SK-N-SH (cell line): Measurements from ENCODE around the gene AFF3. TPM values are rescaled to one million over a fixed set of nuclear protein-coding genes. Genes with fewer than 3 reads are reported as not detected.

ENCODE experiments used
- CTCF ChIA-PET: fragments of 300-600, 350-600 bp; formaldehyde crosslinking; extraction: SDS; loops from one replicate; lab custom pipeline; 2021; lab: Yijun Ruan, JAX
- POLR2A ChIA-PET: fragments of 350-600 bp; sonication (Branson Sonifier 250); formaldehyde crosslinking; extraction: SDS; loops from one replicate; lab custom pipeline; 2020; ENCODE audit warnings: antibody characterized with exemption, inconsistent platforms; lab: Yijun Ruan, JAX
- DNase-seq: peaks from one replicate; pipeline ENCODE4 v3.0.0; 2012
- H2AFZ ChIP-seq: fragments of 200-600 bp; sonication (generic); 2 replicates; pipeline ENCODE4 v1.8.1; 2016; ENCODE audit warnings: antibody characterized with exemption, mild to moderate bottlenecking, low read depth
- H3F3A ChIP-seq: fragments of 200-600 bp; sonication (generic); replicated peaks from 2 replicates; pipeline ENCODE3; 2016; ENCODE audit warnings: antibody characterized with exemption, mild to moderate bottlenecking; ENCODE audit not compliant: insufficient read depth
- H3K27ac ChIP-seq, 2 experiments: fragments of 200-500 bp in 1 of 2; fragments of 200-600 bp in 1 of 2; sonication (Bioruptor generic) in 1 of 2; sonication (generic), shearing (Covaris generic) in 1 of 2; 2 replicates each; pipeline versions ENCODE4 v1.5.1 to v1.6.1; 2014 to 2016; ENCODE audit warnings: low read depth in 2 of 2, inconsistent platforms in 1 of 2, low read length in 1 of 2, mild to moderate bottlenecking in 1 of 2, mixed read lengths in 1 of 2
- H3K27me3 ChIP-seq: fragments of 200-600 bp; sonication (generic), shearing (Covaris generic); 2 replicates; pipeline ENCODE4 v1.6.1; 2016; ENCODE audit warnings: mixed run types; ENCODE audit not compliant: insufficient read depth
- H3K36me3 ChIP-seq, 2 experiments: fragments of 200-500 bp in 1 of 2; fragments of 200-600 bp in 1 of 2; sonication (Bioruptor generic) in 1 of 2; sonication (generic) in 1 of 2; replicated peaks in 1 of 2; 2 replicates each; pipeline versions ENCODE3 to v1.5.1; 2014 to 2016; ENCODE audit warnings: low read length in 1 of 2, mild to moderate bottlenecking in 1 of 2; ENCODE audit not compliant: insufficient read depth in 2 of 2, control insufficient read depth in 1 of 2
- H3K4me1 ChIP-seq, 2 experiments: fragments of 200-500 bp in 1 of 2; fragments of 200-600 bp in 1 of 2; sonication (Bioruptor generic) in 1 of 2; sonication (generic), shearing (Covaris generic) in 1 of 2; 2 replicates each; pipeline versions ENCODE4 v1.5.1 to v1.6.1; 2014 to 2016; ENCODE audit warnings: low read depth in 1 of 2, low read length in 1 of 2, mixed run types in 1 of 2; ENCODE audit not compliant: insufficient read depth in 2 of 2, control insufficient read depth in 1 of 2
- H3K4me2 ChIP-seq: fragments of 200-600 bp; sonication (generic), shearing (Covaris generic); 2 replicates; pipeline ENCODE4 v1.6.1; 2017; ENCODE audit warnings: mixed run types
- H3K4me3 ChIP-seq, 2 experiments: fragments of 200-500 bp in 1 of 2; fragments of 200-600 bp in 1 of 2; sonication (Bioruptor generic) in 1 of 2; sonication (generic), shearing (Covaris generic) in 1 of 2; 2 replicates each; pipeline versions ENCODE4 v1.5.1 to v1.8.1; 2014 to 2016; ENCODE audit warnings: low read depth in 2 of 2, inconsistent platforms in 1 of 2, low read length in 1 of 2, mild to moderate bottlenecking in 1 of 2, mixed read lengths in 1 of 2, moderate library complexity in 1 of 2
- H3K79me2 ChIP-seq: fragments of 200-600 bp; sonication (generic); 2 replicates; pipeline ENCODE4 v1.8.1; 2017; ENCODE audit warnings: mild to moderate bottlenecking; ENCODE audit not compliant: insufficient read depth
- H3K9ac ChIP-seq: fragments of 200-600 bp; sonication (generic); 2 replicates; pipeline ENCODE4 v1.6.1; 2017; ENCODE audit warnings: mixed run types
- H3K9me2 ChIP-seq: fragments of 200-600 bp; sonication (generic); 2 replicates; pipeline ENCODE4 v1.6.1; 2017; ENCODE audit warnings: mixed run types
- H3K9me3 ChIP-seq: fragments of 200-600 bp; sonication (generic); 2 replicates; pipeline ENCODE4 v1.6.1; 2017; ENCODE audit warnings: mixed run types, mild to moderate bottlenecking, moderate library complexity
- H4K20me1 ChIP-seq: fragments of 200-600 bp; sonication (generic); 2 replicates; pipeline ENCODE4 v1.6.1; 2017; ENCODE audit warnings: mild to moderate bottlenecking, mixed run types; ENCODE audit not compliant: insufficient read depth
- ELF1 ChIP-seq: IDR thresholded peaks from 2 replicates; pipeline ENCODE4 v1.4.0; 2012
- EZH2phosphoT487 ChIP-seq: fragments of 200-600 bp; sonication (generic); IDR thresholded peaks from 2 replicates; pipeline ENCODE4 v1.6.1; 2017; ENCODE audit warnings: low read depth, mixed run types, mild to moderate bottlenecking, antibody characterized with exemption, moderate library complexity, borderline replicate concordance
- FOSL2 ChIP-seq: IDR thresholded peaks from 2 replicates; pipeline ENCODE4 v1.4.0; 2012; ENCODE audit warnings: low read depth, mild to moderate bottlenecking, moderate library complexity, borderline replicate concordance
- FOXM1 ChIP-seq: IDR thresholded peaks from 2 replicates; pipeline ENCODE4 v1.4.0; 2012; ENCODE audit warnings: low read depth, mild to moderate bottlenecking
- GABPA ChIP-seq: IDR thresholded peaks from 2 replicates; pipeline ENCODE4 v1.4.0; 2012; ENCODE audit warnings: low read depth, mild to moderate bottlenecking
- JUND ChIP-seq: IDR thresholded peaks from 2 replicates; pipeline ENCODE4 v1.4.0; 2012
- MEF2A ChIP-seq: IDR thresholded peaks from 2 replicates; pipeline ENCODE4 v1.4.0; 2012; ENCODE audit warnings: low read depth, borderline replicate concordance
- MXI1 ChIP-seq: IDR thresholded peaks from 2 replicates; pipeline ENCODE4 v1.6.1; 2012; ENCODE audit warnings: mild to moderate bottlenecking, low read depth, low read length, improper control_type of control experiment
- NFIC ChIP-seq: IDR thresholded peaks from 2 replicates; pipeline ENCODE4 v1.4.0; 2012; ENCODE audit warnings: borderline replicate concordance
- NRF1 ChIP-seq: IDR thresholded peaks from 2 replicates; pipeline ENCODE4 v1.6.1; 2012; ENCODE audit warnings: low read depth, mild to moderate bottlenecking, low read length
- RAD21 ChIP-seq: IDR thresholded peaks from 2 replicates; pipeline ENCODE4 v1.6.1; 2012; ENCODE audit warnings: mild to moderate bottlenecking, low read length
- SIN3A ChIP-seq: IDR thresholded peaks from 2 replicates; pipeline ENCODE4 v1.6.1; 2012; ENCODE audit warnings: low read depth, mild to moderate bottlenecking, low read length, moderate library complexity, borderline replicate concordance
- TAF1 ChIP-seq: IDR thresholded peaks from 2 replicates; pipeline ENCODE4 v1.6.1; 2012; ENCODE audit warnings: low read depth, mild to moderate bottlenecking, low read length, moderate library complexity, borderline replicate concordance
- TCF12 ChIP-seq: IDR thresholded peaks from 2 replicates; pipeline ENCODE4 v1.4.0; 2012
- TEAD4 ChIP-seq: IDR thresholded peaks from 2 replicates; pipeline ENCODE4 v1.4.0; 2012; ENCODE audit warnings: mild to moderate bottlenecking, borderline replicate concordance; ENCODE audit not compliant: insufficient read depth
- YY1 ChIP-seq: IDR thresholded peaks from 2 replicates; pipeline ENCODE4 v1.4.0; 2012; ENCODE audit warnings: low read depth, mild to moderate bottlenecking
- WGBS: methylation state at CpG from one replicate; pipeline ENCODE4 v1.1.6; 2017; ENCODE audit warnings: low lambda C conversion rate; 5-methylcytosine and 5-hydroxymethylcytosine counted together
- polyA plus RNA-seq, 3 experiments: library from polyadenylated mRNA; depleted of rRNA; stranded (reverse); fragments of >200 nt; gene quantifications; 2 replicates each; pipeline ENCODE4 v1.2.3, GENCODE V29; 2012
- TF ChIP-seq, protein P1 (sequence below): IDR thresholded peaks from 2 replicates; pipeline ENCODE4; 2012
- TF ChIP-seq, protein P2 (sequence below): fragments of 150-350 bp; IDR thresholded peaks from 2 replicates; pipeline ENCODE4 v1.6.1; 2017; ENCODE audit warnings: antibody characterized with exemption, low read length, low read depth, borderline replicate concordance
- TF ChIP-seq, protein P3 (sequence below): IDR thresholded peaks from 2 replicates; pipeline ENCODE4 v1.4.0; 2012; ENCODE audit warnings: low read depth, borderline replicate concordance
- TF ChIP-seq, protein P4 (sequence below): IDR thresholded peaks from 2 replicates; pipeline ENCODE4 v1.6.1; 2012; ENCODE audit warnings: mild to moderate bottlenecking, low read depth, low read length, moderate library complexity
- TF ChIP-seq, protein P5 (sequence below): fragments of 200-600 bp; sonication (generic); IDR thresholded peaks from 2 replicates; pipeline ENCODE4 v1.6.1; 2017; ENCODE audit warnings: antibody characterized with exemption, mild to moderate bottlenecking, moderate library complexity
- TF ChIP-seq, protein P6 (sequence below): fragments of 150-350 bp; IDR thresholded peaks from 2 replicates; pipeline ENCODE4 v1.6.1; 2016; ENCODE audit warnings: mild to moderate bottlenecking, low read depth, low read length

The AFF3 gene
- polyA plus RNA-seq, 1 of the 3 experiments (the other 2 are of a cell fraction): 0.36 TPM

DNA sequence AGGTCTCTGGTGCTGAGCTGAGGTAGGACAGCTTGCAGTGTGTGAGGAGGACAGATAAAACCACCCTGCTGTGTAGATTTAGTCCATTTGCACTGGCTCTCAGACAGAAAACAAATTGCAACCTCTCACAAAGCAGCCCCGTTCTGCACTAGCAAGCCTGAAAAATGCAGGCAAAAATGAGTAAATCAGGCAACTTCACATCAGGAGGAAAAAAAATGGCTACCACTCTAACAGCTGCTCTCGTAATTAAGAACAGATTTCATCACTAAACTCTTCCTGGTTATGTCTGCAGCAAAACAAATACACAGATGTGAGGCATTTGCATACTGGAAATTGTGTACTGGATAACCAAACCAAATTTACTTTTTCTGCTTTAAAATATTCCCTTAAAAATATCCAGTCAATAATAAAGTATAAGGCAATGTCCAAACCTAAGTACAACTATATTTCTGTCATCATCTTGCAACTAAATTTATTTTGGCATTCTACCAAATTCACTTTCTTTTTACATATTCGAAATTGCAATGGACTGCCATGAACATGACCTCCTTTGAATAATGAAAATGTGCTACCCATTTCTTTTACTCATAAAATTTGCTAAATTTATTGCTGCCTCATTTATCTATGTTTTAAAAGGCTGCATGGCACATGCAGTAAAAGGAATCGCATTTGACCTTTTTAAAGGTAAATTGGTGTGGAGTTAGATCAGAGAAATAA lies 157.4 kb downstream of the AFF3 start:
- Histone ChIP-seq H3K27me3 (no peaks in the 10 kb centered on the region), H3K4me1 (peaks cover 0 to 29% of the 10 kb centered on the region in 2 experiments; a peak in 2 of 4 replicates), H3K9ac (no peak overlapping the region), H3K4me2 (peak overlapping the region; percentile 2; the same call in 1 of the 2 replicates), H3K9me2 (no peaks in the 10 kb centered on the region), H3K9me3 (no peaks in the 10 kb centered on the region), H4K20me1 (no peaks in the 10 kb centered on the region), H2AFZ (no peak overlapping the region), H3K4me3 (no peak overlapping the region; a peak in 1 of 4 replicates), H3K27ac (peak overlapping the region in 1 of 2 experiments; percentile 99; a peak in 2 of 4 replicates), H3K79me2 (no peaks in the 10 kb centered on the region), H3K36me3 (no peaks in the 10 kb centered on the region), H3F3A (no peaks in the 10 kb centered on the region)
- ChIA-PET POLR2A (no interaction called here), CTCF (interaction anchor here (0.6 to 2.0 kb wide), 4 partner anchors 11 to 438 kb away, joined by 3 to 8 read pairs (median 4); no protein-coding TSS in a partner anchor)
- WGBS: 16% methylated on average over 4 of the region's 4 CpGs
- DNase-seq: peak; percentile 65
- TF ChIP-seq NRF1 (no peak), ELF1 (no peak), TAF1 (no peak), NFIC (no peak), TEAD4 (no peak), YY1 (0 out of 2 replicates have a peak, but pooled peaks have one; percentile 24), MEF2A (no peak), GABPA (no peak), TCF12 (peak; percentile 82), SIN3A (no peak), EZH2phosphoT487 (no peak), FOXM1 (no peak), MXI1 (no peak), RAD21 (no peak), FOSL2 (no peak), JUND (no peak)
- TF ChIP-seq, protein P1, sequence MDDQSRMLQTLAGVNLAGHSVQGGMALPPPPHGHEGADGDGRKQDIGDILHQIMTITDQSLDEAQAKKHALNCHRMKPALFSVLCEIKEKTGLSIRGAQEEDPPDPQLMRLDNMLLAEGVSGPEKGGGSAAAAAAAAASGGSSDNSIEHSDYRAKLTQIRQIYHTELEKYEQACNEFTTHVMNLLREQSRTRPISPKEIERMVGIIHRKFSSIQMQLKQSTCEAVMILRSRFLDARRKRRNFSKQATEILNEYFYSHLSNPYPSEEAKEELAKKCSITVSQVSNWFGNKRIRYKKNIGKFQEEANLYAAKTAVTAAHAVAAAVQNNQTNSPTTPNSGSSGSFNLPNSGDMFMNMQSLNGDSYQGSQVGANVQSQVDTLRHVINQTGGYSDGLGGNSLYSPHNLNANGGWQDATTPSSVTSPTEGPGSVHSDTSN: no peak
- TF ChIP-seq, protein P2, sequence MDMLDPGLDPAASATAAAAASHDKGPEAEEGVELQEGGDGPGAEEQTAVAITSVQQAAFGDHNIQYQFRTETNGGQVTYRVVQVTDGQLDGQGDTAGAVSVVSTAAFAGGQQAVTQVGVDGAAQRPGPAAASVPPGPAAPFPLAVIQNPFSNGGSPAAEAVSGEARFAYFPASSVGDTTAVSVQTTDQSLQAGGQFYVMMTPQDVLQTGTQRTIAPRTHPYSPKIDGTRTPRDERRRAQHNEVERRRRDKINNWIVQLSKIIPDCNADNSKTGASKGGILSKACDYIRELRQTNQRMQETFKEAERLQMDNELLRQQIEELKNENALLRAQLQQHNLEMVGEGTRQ: no peak
- TF ChIP-seq, protein P3, sequence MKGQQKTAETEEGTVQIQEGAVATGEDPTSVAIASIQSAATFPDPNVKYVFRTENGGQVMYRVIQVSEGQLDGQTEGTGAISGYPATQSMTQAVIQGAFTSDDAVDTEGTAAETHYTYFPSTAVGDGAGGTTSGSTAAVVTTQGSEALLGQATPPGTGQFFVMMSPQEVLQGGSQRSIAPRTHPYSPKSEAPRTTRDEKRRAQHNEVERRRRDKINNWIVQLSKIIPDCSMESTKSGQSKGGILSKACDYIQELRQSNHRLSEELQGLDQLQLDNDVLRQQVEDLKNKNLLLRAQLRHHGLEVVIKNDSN: no peak
- TF ChIP-seq, protein P4, sequence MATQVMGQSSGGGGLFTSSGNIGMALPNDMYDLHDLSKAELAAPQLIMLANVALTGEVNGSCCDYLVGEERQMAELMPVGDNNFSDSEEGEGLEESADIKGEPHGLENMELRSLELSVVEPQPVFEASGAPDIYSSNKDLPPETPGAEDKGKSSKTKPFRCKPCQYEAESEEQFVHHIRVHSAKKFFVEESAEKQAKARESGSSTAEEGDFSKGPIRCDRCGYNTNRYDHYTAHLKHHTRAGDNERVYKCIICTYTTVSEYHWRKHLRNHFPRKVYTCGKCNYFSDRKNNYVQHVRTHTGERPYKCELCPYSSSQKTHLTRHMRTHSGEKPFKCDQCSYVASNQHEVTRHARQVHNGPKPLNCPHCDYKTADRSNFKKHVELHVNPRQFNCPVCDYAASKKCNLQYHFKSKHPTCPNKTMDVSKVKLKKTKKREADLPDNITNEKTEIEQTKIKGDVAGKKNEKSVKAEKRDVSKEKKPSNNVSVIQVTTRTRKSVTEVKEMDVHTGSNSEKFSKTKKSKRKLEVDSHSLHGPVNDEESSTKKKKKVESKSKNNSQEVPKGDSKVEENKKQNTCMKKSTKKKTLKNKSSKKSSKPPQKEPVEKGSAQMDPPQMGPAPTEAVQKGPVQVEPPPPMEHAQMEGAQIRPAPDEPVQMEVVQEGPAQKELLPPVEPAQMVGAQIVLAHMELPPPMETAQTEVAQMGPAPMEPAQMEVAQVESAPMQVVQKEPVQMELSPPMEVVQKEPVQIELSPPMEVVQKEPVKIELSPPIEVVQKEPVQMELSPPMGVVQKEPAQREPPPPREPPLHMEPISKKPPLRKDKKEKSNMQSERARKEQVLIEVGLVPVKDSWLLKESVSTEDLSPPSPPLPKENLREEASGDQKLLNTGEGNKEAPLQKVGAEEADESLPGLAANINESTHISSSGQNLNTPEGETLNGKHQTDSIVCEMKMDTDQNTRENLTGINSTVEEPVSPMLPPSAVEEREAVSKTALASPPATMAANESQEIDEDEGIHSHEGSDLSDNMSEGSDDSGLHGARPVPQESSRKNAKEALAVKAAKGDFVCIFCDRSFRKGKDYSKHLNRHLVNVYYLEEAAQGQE: no peak
- TF ChIP-seq, protein P5, sequence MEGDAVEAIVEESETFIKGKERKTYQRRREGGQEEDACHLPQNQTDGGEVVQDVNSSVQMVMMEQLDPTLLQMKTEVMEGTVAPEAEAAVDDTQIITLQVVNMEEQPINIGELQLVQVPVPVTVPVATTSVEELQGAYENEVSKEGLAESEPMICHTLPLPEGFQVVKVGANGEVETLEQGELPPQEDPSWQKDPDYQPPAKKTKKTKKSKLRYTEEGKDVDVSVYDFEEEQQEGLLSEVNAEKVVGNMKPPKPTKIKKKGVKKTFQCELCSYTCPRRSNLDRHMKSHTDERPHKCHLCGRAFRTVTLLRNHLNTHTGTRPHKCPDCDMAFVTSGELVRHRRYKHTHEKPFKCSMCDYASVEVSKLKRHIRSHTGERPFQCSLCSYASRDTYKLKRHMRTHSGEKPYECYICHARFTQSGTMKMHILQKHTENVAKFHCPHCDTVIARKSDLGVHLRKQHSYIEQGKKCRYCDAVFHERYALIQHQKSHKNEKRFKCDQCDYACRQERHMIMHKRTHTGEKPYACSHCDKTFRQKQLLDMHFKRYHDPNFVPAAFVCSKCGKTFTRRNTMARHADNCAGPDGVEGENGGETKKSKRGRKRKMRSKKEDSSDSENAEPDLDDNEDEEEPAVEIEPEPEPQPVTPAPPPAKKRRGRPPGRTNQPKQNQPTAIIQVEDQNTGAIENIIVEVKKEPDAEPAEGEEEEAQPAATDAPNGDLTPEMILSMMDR: no peak
- TF ChIP-seq, protein P6, sequence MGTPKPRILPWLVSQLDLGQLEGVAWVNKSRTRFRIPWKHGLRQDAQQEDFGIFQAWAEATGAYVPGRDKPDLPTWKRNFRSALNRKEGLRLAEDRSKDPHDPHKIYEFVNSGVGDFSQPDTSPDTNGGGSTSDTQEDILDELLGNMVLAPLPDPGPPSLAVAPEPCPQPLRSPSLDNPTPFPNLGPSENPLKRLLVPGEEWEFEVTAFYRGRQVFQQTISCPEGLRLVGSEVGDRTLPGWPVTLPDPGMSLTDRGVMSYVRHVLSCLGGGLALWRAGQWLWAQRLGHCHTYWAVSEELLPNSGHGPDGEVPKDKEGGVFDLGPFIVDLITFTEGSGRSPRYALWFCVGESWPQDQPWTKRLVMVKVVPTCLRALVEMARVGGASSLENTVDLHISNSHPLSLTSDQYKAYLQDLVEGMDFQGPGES: no peak
